HepG2 (cell line): ENCODE measurements around the gene DYRK1B. TPM values are rescaled to one million over a fixed set of nuclear protein-coding genes. Genes with fewer than 3 reads are reported as not detected.

Experiments
- KLF16 ChIP-seq, 2 experiments: sonication (generic) in 1 of 2; formaldehyde crosslinking in 1 of 2; IDR thresholded peaks; 2 replicates each; pipeline versions ENCODE4 v1.6.1 to v1.8.0; 2016 to 2023; ENCODE audit warnings: missing genetic modification reagents in 2 of 2, missing compliant biosample characterization in 1 of 2
- MTA3 ChIP-seq: sonication (generic); formaldehyde crosslinking; IDR thresholded peaks from 2 replicates; pipeline ENCODE4 v1.4.0; 2020; ENCODE audit warnings: missing genetic modification reagents
- PCBP2 ChIP-seq: fragments of 200-400 bp; formaldehyde crosslinking; optimal IDR thresholded peaks from 2 replicates; pipeline ENCODE3; 2018; ENCODE audit warnings: low read length, low read depth; ENCODE audit not compliant: poor library complexity, severe bottlenecking
- TBL1XR1 ChIP-seq: fragments of 150-350 bp; IDR thresholded peaks from 2 replicates; pipeline ENCODE4 v1.6.1; 2014; ENCODE audit warnings: borderline replicate concordance, low read length; ENCODE audit not compliant: partially characterized antibody
- TCF7L2 ChIP-seq: IDR thresholded peaks from 2 replicates; pipeline ENCODE4 v1.6.1; 2011; ENCODE audit warnings: mild to moderate bottlenecking, low read depth, low read length, moderate library complexity
- WIZ ChIP-seq: sonication (generic); formaldehyde crosslinking; IDR thresholded peaks from 2 replicates; pipeline ENCODE4 v1.5.1; 2020; ENCODE audit warnings: mild to moderate bottlenecking, missing genetic modification reagents
- ZNF260 ChIP-seq: sonication (generic); formaldehyde crosslinking; IDR thresholded peaks from 2 replicates; pipeline ENCODE4 v1.4.0; 2020; ENCODE audit warnings: missing genetic modification reagents, low read depth, mild to moderate bottlenecking, borderline replicate concordance
- ZNF660 ChIP-seq: sonication (generic); formaldehyde crosslinking; IDR thresholded peaks from 2 replicates; pipeline ENCODE4 v1.5.1; 2020; ENCODE audit warnings: mild to moderate bottlenecking, low read depth, missing genetic modification reagents, borderline replicate concordance
- polyA plus RNA-seq, 8 experiments: library from polyadenylated mRNA; depleted of rRNA in 3 of 8; stranded (reverse) in 7 of 8; unstranded in 1 of 8; fragments of >200 nt; fragmentation: Illumina TruSeq in 4 of 8; extraction: Trizol in 4 of 8; gene quantifications; 2 replicates each; pipeline versions ENCODE4 v1.2.1 to v1.2.3, GENCODE V29; 2011 to 2016; ENCODE audit warnings: low read depth in 4 of 8, missing spikeins in 1 of 8, mixed read lengths in 1 of 8; ENCODE audit not compliant: insufficient read depth in 1 of 8
- total RNA-seq, 5 experiments: library from RNA; depleted of rRNA; stranded (reverse); fragments of >200 nt; fragmentation: Illumina TruSeq; extraction: Trizol; gene quantifications; 2 replicates each; pipeline ENCODE4 v1.2.3, GENCODE V29; 2016; ENCODE audit warnings: low read depth in 1 of 5
- TF ChIP-seq, protein P1 (sequence below): sonication (generic); formaldehyde crosslinking; IDR thresholded peaks from 2 replicates; pipeline ENCODE4 v1.4.0; 2020; ENCODE audit warnings: missing genetic modification reagents
- TF ChIP-seq, protein P2 (sequence below), 2 experiments: fragments of 450-650 bp in 1 of 2; sonication (generic) in 1 of 2; formaldehyde crosslinking in 1 of 2; IDR thresholded peaks; 2 replicates each; pipeline versions ENCODE4 v1.6.1 to v1.8.0; 2016 to 2022; ENCODE audit warnings: antibody characterized with exemption in 1 of 2, mild to moderate bottlenecking in 1 of 2, missing genetic modification reagents in 1 of 2
- TF ChIP-seq, protein P3 (sequence below): sonication (generic); formaldehyde crosslinking; IDR thresholded peaks from 2 replicates; pipeline ENCODE4 v1.4.0; 2020; ENCODE audit warnings: missing genetic modification reagents

DYRK1B gene
- total and polyA plus RNA-seq, 2 of the 13 experiments (the other 11 are each of a cell fraction or from before 2014, with no cell fraction given): 0.82 to 1.3 TPM

DNA sequence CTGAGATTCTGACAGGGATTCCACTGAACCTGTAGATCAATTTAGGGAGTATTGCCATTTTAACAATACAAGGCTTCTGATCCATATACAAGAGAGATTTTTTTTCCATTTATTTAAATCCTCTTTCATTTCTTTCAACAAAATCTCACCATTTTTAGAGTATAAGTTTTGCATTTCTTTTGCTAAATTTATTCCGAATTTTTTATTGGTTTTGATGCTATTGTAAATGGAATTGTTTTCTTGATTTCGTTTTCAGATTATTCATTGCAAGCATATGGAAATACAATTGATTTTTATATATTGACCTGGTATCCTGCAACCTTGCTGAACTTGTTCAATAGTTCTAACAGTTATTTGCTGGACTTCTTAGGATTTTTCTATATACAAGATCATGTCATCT lies 36.9 kb downstream of the DYRK1B start (continued):
- TF ChIP-seq, protein P1, sequence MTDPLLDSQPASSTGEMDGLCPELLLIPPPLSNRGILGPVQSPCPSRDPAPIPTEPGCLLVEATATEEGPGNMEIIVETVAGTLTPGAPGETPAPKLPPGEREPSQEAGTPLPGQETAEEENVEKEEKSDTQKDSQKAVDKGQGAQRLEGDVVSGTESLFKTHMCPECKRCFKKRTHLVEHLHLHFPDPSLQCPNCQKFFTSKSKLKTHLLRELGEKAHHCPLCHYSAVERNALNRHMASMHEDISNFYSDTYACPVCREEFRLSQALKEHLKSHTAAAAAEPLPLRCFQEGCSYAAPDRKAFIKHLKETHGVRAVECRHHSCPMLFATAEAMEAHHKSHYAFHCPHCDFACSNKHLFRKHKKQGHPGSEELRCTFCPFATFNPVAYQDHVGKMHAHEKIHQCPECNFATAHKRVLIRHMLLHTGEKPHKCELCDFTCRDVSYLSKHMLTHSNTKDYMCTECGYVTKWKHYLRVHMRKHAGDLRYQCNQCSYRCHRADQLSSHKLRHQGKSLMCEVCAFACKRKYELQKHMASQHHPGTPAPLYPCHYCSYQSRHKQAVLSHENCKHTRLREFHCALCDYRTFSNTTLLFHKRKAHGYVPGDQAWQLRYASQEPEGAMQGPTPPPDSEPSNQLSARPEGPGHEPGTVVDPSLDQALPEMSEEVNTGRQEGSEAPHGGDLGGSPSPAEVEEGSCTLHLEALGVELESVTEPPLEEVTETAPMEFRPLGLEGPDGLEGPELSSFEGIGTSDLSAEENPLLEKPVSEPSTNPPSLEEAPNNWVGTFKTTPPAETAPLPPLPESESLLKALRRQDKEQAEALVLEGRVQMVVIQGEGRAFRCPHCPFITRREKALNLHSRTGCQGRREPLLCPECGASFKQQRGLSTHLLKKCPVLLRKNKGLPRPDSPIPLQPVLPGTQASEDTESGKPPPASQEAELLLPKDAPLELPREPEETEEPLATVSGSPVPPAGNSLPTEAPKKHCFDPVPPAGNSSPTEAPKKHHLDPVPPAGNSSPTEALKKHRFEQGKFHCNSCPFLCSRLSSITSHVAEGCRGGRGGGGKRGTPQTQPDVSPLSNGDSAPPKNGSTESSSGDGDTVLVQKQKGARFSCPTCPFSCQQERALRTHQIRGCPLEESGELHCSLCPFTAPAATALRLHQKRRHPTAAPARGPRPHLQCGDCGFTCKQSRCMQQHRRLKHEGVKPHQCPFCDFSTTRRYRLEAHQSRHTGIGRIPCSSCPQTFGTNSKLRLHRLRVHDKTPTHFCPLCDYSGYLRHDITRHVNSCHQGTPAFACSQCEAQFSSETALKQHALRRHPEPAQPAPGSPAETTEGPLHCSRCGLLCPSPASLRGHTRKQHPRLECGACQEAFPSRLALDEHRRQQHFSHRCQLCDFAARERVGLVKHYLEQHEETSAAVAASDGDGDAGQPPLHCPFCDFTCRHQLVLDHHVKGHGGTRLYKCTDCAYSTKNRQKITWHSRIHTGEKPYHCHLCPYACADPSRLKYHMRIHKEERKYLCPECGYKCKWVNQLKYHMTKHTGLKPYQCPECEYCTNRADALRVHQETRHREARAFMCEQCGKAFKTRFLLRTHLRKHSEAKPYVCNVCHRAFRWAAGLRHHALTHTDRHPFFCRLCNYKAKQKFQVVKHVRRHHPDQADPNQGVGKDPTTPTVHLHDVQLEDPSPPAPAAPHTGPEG (CRISPR knock-in tag): no peak
- TF ChIP-seq MTA3 (CRISPR knock-in tag): no peak
- no peak for TF ChIP-seq KLF16 (CRISPR knock-in tag; IDR thresholded peaks at IDR 0.05)
- TF ChIP-seq TBL1XR1: no peak
- TF ChIP-seq, protein P2, sequence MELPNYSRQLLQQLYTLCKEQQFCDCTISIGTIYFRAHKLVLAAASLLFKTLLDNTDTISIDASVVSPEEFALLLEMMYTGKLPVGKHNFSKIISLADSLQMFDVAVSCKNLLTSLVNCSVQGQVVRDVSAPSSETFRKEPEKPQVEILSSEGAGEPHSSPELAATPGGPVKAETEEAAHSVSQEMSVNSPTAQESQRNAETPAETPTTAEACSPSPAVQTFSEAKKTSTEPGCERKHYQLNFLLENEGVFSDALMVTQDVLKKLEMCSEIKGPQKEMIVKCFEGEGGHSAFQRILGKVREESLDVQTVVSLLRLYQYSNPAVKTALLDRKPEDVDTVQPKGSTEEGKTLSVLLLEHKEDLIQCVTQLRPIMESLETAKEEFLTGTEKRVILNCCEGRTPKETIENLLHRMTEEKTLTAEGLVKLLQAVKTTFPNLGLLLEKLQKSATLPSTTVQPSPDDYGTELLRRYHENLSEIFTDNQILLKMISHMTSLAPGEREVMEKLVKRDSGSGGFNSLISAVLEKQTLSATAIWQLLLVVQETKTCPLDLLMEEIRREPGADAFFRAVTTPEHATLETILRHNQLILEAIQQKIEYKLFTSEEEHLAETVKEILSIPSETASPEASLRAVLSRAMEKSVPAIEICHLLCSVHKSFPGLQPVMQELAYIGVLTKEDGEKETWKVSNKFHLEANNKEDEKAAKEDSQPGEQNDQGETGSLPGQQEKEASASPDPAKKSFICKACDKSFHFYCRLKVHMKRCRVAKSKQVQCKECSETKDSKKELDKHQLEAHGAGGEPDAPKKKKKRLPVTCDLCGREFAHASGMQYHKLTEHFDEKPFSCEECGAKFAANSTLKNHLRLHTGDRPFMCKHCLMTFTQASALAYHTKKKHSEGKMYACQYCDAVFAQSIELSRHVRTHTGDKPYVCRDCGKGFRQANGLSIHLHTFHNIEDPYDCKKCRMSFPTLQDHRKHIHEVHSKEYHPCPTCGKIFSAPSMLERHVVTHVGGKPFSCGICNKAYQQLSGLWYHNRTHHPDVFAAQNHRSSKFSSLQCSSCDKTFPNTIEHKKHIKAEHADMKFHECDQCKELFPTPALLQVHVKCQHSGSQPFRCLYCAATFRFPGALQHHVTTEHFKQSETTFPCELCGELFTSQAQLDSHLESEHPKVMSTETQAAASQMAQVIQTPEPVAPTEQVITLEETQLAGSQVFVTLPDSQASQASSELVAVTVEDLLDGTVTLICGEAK (IDR thresholded peaks at IDR 0.05): no peak
- TF ChIP-seq, protein P2 (CRISPR knock-in tag; IDR thresholded peaks at IDR 0.05): no peak
- TF ChIP-seq, protein P3, sequence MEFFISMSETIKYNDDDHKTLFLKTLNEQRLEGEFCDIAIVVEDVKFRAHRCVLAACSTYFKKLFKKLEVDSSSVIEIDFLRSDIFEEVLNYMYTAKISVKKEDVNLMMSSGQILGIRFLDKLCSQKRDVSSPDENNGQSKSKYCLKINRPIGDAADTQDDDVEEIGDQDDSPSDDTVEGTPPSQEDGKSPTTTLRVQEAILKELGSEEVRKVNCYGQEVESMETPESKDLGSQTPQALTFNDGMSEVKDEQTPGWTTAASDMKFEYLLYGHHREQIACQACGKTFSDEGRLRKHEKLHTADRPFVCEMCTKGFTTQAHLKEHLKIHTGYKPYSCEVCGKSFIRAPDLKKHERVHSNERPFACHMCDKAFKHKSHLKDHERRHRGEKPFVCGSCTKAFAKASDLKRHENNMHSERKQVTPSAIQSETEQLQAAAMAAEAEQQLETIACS (CRISPR knock-in tag): no peak
- no peak for TF ChIP-seq WIZ
- no peak for TF ChIP-seq ZNF260 (CRISPR knock-in tag)
- TF ChIP-seq PCBP2: no peak
- TF ChIP-seq TCF7L2: no peak
- TF ChIP-seq ZNF660 (CRISPR knock-in tag): no peak
- TF ChIP-seq, all 625 proteins: peak for 0
